ENCODE data around the gene SDK1. TPM values are rescaled to one million over a fixed set of nuclear protein-coding genes. Genes with fewer than 3 reads are reported as not detected.
"Not testable (repeated sequence)": the region's sequence is repeated elsewhere in the genome, so short reads cannot be mapped to it uniquely, and the experiment has no call there.

Gene SDK1
- total and polyA plus RNA-seq, 4 donors, result 0.12 to 0.47 (median 0.36) TPM

GRCh38 chr7:3960942-3961341 is 659.9 kb downstream of the SDK1 start:
- Histone ChIP-seq H3K27ac (ENCODE audit: low read depth in 1 of 2, low read length in 2 of 2) (no peak overlapping the region), H3K9ac (ENCODE audit: low read depth in 1 of 2, low read length in 2 of 2) (no peak overlapping the region), H3K4me1 (ENCODE audit: control insufficient read depth in 4 of 4, insufficient read depth in 4 of 4, low read length in 3 of 4) (no peaks in the 10 kb centered on the region), H3K27me3 (ENCODE audit: control insufficient read depth in 4 of 4, insufficient read depth in 4 of 4, low read length in 3 of 4) (no peaks in the 10 kb centered on the region), H3K4me3 (ENCODE audit: low read depth in 1 of 3, low read length in 3 of 3) (no peak overlapping the region), H3K9me3 (ENCODE audit: control insufficient read depth in 4 of 4, low read length in 3 of 4) (peaks cover 0 to 3% (median 0%) of the 10 kb centered on the region in 4 donors), H3K36me3 (ENCODE audit: control insufficient read depth in 4 of 4, insufficient read depth in 3 of 4, low read depth in 1 of 4, low read length in 3 of 4) (no peaks in the 10 kb centered on the region)
- no peak for DNase-seq (ENCODE audit: low spot score)
- 91% methylated on average over 3 of the region's 3 CpGs for WGBS
- TF ChIP-seq REST (IDR thresholded peaks at IDR 0.05) (no peak), GABPA (IDR thresholded peaks at IDR 0.05 in 1 of 2, conservative IDR thresholded peaks at IDR 0.05 in 1 of 2) (no peak), ATF3 (IDR thresholded peaks at IDR 0.05) (no peak), MAX (IDR thresholded peaks at IDR 0.05) (no peak), SP1 (IDR thresholded peaks at IDR 0.05) (no peak)

GRCh38 chr7:3961857-3962503 is 660.9 kb downstream of the SDK1 start:
- H3K9me3 ChIP-seq (ENCODE audit: control insufficient read depth in 4 of 4, low read length in 3 of 4), result peaks cover 0 to 3% (median 0%) of the 10 kb centered on the region in 4 donors
- no peaks in the 10 kb centered on the region for H3K27me3 ChIP-seq (ENCODE audit: control insufficient read depth in 4 of 4, insufficient read depth in 4 of 4, low read length in 3 of 4)
- no peak overlapping the region for H3K27ac ChIP-seq (ENCODE audit: low read depth in 1 of 2, low read length in 2 of 2)
- no peak overlapping the region for H3K4me3 ChIP-seq (ENCODE audit: low read depth in 1 of 3, low read length in 3 of 3)
- 87% methylated on average over 14 of the region's 14 CpGs for WGBS
- TF ChIP-seq GABPA (IDR thresholded peaks at IDR 0.05 in 1 of 2, conservative IDR thresholded peaks at IDR 0.05 in 1 of 2), result no peak
- H3K4me1 ChIP-seq (ENCODE audit: control insufficient read depth in 4 of 4, insufficient read depth in 4 of 4, low read length in 3 of 4), result no peaks in the 10 kb centered on the region
- DNase-seq (ENCODE audit: low spot score), result no peak
- no peak overlapping the region for H3K9ac ChIP-seq (ENCODE audit: low read depth in 1 of 2, low read length in 2 of 2)
- no peaks in the 10 kb centered on the region for H3K36me3 ChIP-seq (ENCODE audit: control insufficient read depth in 4 of 4, insufficient read depth in 3 of 4, low read depth in 1 of 4, low read length in 3 of 4)

GRCh38 chr7:3963768-3964167 is 662.7 kb downstream of the SDK1 start:
- DNase-seq (ENCODE audit: low spot score), result not testable (repeated sequence)

GRCh38 chr7:3964980-3965606 is 664.0 kb downstream of the SDK1 start:
- 89% methylated on average over 8 of the region's 8 CpGs for WGBS
- Histone ChIP-seq H3K4me3 (ENCODE audit: low read depth in 1 of 3, low read length in 3 of 3) (no peak overlapping the region), H3K27me3 (ENCODE audit: control insufficient read depth in 4 of 4, insufficient read depth in 4 of 4, low read length in 3 of 4) (no peaks in the 10 kb centered on the region), H3K9me3 (ENCODE audit: control insufficient read depth in 4 of 4, low read length in 3 of 4) (peaks cover 0 to 3% (median 0%) of the 10 kb centered on the region in 4 donors), H3K27ac (ENCODE audit: low read depth in 1 of 2, low read length in 2 of 2) (no peak overlapping the region), H3K36me3 (ENCODE audit: control insufficient read depth in 4 of 4, insufficient read depth in 3 of 4, low read depth in 1 of 4, low read length in 3 of 4) (no peaks in the 10 kb centered on the region), H3K9ac (ENCODE audit: low read depth in 1 of 2, low read length in 2 of 2) (no peak overlapping the region), H3K4me1 (ENCODE audit: control insufficient read depth in 4 of 4, insufficient read depth in 4 of 4, low read length in 3 of 4) (no peaks in the 10 kb centered on the region)
- no peak for DNase-seq (ENCODE audit: low spot score)
- no peak for TF ChIP-seq FOXA1 (IDR thresholded peaks at IDR 0.05)

More at GRCh38 chr7:3963768-3964167, 662.7 kb downstream of the SDK1 start:
- H3K27ac ChIP-seq (ENCODE audit: low read depth in 1 of 2, low read length in 2 of 2); H3K4me1 ChIP-seq (ENCODE audit: control insufficient read depth in 4 of 4, insufficient read depth in 4 of 4, low read length in 3 of 4); H3K4me3 ChIP-seq (ENCODE audit: low read depth in 1 of 3, low read length in 3 of 3); H3K36me3 ChIP-seq (ENCODE audit: control insufficient read depth in 4 of 4, insufficient read depth in 3 of 4, low read depth in 1 of 4, low read length in 3 of 4); H3K9ac ChIP-seq (ENCODE audit: low read depth in 1 of 2, low read length in 2 of 2); H3K27me3 ChIP-seq (ENCODE audit: control insufficient read depth in 4 of 4, insufficient read depth in 4 of 4, low read length in 3 of 4); H3K9me3 ChIP-seq (ENCODE audit: control insufficient read depth in 4 of 4, low read length in 3 of 4): not testable (repeated sequence)
- WGBS, result 92% methylated on average over 11 of the region's 11 CpGs

All from liver (tissue), 9 donors.